B cell (primary cell): ENCODE data around the gene VPS37C. TPM values are rescaled to one million over a fixed set of nuclear protein-coding genes. Genes with fewer than 3 reads are reported as not detected.
"Not testable (repeated sequence)": the region's sequence is repeated elsewhere in the genome, so short reads cannot be mapped to it uniquely, and the experiment has no call there.

ENCODE experiments used
- ATAC-seq: fragments of 200-7000 bp; cut with Tn5 transposase; one replicate; pipeline ENCODE4 v1.10.0; 2021; ENCODE audit warnings: low read depth, mild to moderate bottlenecking, moderate number of reproducible peaks, moderate library complexity
- CTCF ChIA-PET: fragments of 350-600 bp; sonication (Branson Sonifier 250); formaldehyde crosslinking; loops from one replicate; lab custom pipeline; 2021; ENCODE audit warnings: antibody characterized with exemption, inconsistent platforms; lab: Charles Lee
- POLR2A ChIA-PET: fragments of 350-600 bp; sonication (Branson Sonifier 250); formaldehyde crosslinking; loops from one replicate; lab custom pipeline; 2021; ENCODE audit warnings: antibody characterized with exemption; lab: Charles Lee
- DNase-seq: peaks from one replicate; pipeline ENCODE4 v3.0.0; 2013
- H2AFZ ChIP-seq: 2 replicates; pipeline ENCODE4 v1.6.1; 2012; ENCODE audit warnings: mild to moderate bottlenecking, low read depth, low read length; ENCODE audit not compliant: insufficient read depth, poor library complexity, severe bottlenecking
- H3K27ac ChIP-seq, 2 donors: 1 replicate in 1 of 2; 2 replicates in 1 of 2; pipeline ENCODE4 v1.5.1; 2012 to 2013; ENCODE audit warnings: low read length in 2 of 2, mild to moderate bottlenecking in 2 of 2, moderate library complexity in 1 of 2
- H3K27me3 ChIP-seq, 4 experiments: fragments of 200-600 bp in 1 of 4; sonication (generic) in 1 of 4; replicated peaks in 1 of 4; 1 replicate in 2 of 4; 2 replicates in 2 of 4; pipeline versions ENCODE4 v1.6.1 to v1.7.0; 2013 to 2016; ENCODE audit warnings: low read length in 3 of 4, mild to moderate bottlenecking in 2 of 4, mixed read lengths in 1 of 4, moderate library complexity in 1 of 4; ENCODE audit not compliant: insufficient read depth in 4 of 4, control insufficient read depth in 3 of 4; ENCODE audit errors: control extremely low read depth in 1 of 4
- H3K36me3 ChIP-seq, 2 experiments: replicated peaks in 1 of 2; 1 replicate in 1 of 2; 2 replicates in 1 of 2; pipeline versions ENCODE4 v1.6.1 to v1.7.1; 2013; ENCODE audit warnings: low read length in 1 of 2; ENCODE audit not compliant: insufficient read depth in 2 of 2, control insufficient read depth in 1 of 2; ENCODE audit errors: control extremely low read depth in 1 of 2, extremely low read depth in 1 of 2
- H3K4me1 ChIP-seq, 2 donors: fragments of 200-600 bp in 1 of 2; sonication (generic) in 1 of 2; 1 replicate in 1 of 2; 2 replicates in 1 of 2; pipeline versions ENCODE4 v1.5.1 to v1.6.1; 2013 to 2017; ENCODE audit warnings: low read length in 2 of 2; ENCODE audit not compliant: control insufficient read depth in 2 of 2, insufficient read depth in 2 of 2
- H3K4me2 ChIP-seq: replicated peaks from 2 replicates; pipeline ENCODE3; 2012; ENCODE audit warnings: mild to moderate bottlenecking, low read depth, low read length; ENCODE audit not compliant: poor library complexity, severe bottlenecking
- H3K4me3 ChIP-seq, 5 experiments: fragments of 200-600 bp in 1 of 5; sonication (generic) in 1 of 5; 1 replicate in 3 of 5; 2 replicates in 2 of 5; pipeline versions ENCODE4 v1.5.1 to v1.7.0; 2011 to 2016; ENCODE audit warnings: low read length in 4 of 5, mild to moderate bottlenecking in 4 of 5, low read depth in 2 of 5, control low read depth in 1 of 5, moderate library complexity in 1 of 5; ENCODE audit not compliant: insufficient read depth in 1 of 5; ENCODE audit errors: control extremely low read depth in 1 of 5, extremely low read depth in 1 of 5
- H3K79me2 ChIP-seq: fragments of 200-600 bp; sonication (generic); one replicate; pipeline ENCODE4 v1.6.0; 2016; ENCODE audit warnings: low read length; ENCODE audit not compliant: control insufficient read depth, insufficient read depth
- H3K9ac ChIP-seq: fragments of 200-600 bp; sonication (generic); 2 replicates; pipeline ENCODE4 v1.6.1; 2017; ENCODE audit warnings: mild to moderate bottlenecking, low read length, moderate library complexity
- H3K9me3 ChIP-seq, 3 donors: one replicate each; pipeline versions ENCODE4 v1.6.1 to v1.7.1; 2013; ENCODE audit warnings: low read length in 2 of 3; ENCODE audit not compliant: control insufficient read depth in 2 of 3, insufficient read depth in 1 of 3; ENCODE audit errors: control extremely low read depth in 1 of 3
- H4K20me1 ChIP-seq: 2 replicates; pipeline ENCODE4 v1.6.0; 2012; ENCODE audit warnings: mild to moderate bottlenecking, low read length; ENCODE audit not compliant: insufficient read depth, control insufficient read depth, poor library complexity, severe bottlenecking
- H3K27ac Mint-ChIP-seq: one replicate; pipeline ENCODE4 v1.8.0; 2021; ENCODE audit warnings: mixed read lengths
- H3K27me3 Mint-ChIP-seq: one replicate; pipeline ENCODE4 v1.8.0; 2021; ENCODE audit warnings: mixed read lengths
- H3K4me1 Mint-ChIP-seq: one replicate; pipeline ENCODE4 v1.8.0; 2021; ENCODE audit warnings: mixed read lengths
- H3K4me3 Mint-ChIP-seq: one replicate; pipeline ENCODE4 v1.8.0; 2021; ENCODE audit warnings: mixed read lengths
- H3K9me3 Mint-ChIP-seq: one replicate; pipeline ENCODE4 v1.8.0; 2022; ENCODE audit warnings: mixed read lengths; ENCODE audit not compliant: insufficient read depth
- CTCF ChIP-seq: fragments of 200-600 bp; IDR thresholded peaks from one replicate; pipeline ENCODE4 v1.8.0; 2022; ENCODE audit warnings: antibody characterized with exemption, mild to moderate bottlenecking
- EZH2 ChIP-seq: IDR thresholded peaks from 2 replicates; pipeline ENCODE4 v1.6.1; 2012; ENCODE audit warnings: borderline replicate concordance, low read depth, mild to moderate bottlenecking, moderate library complexity, low read length; ENCODE audit not compliant: insufficient read depth, poor library complexity, severe bottlenecking
- WGBS: methylation state at CpG from one replicate; pipeline ENCODE4 v1.1.5; 2013; ENCODE audit warnings: missing lambda C conversion rate; ENCODE audit not compliant: insufficient coverage; 5-methylcytosine and 5-hydroxymethylcytosine counted together
- intact Hi-C: fragments of 100-400 bp; cut with micrococcal nuclease; formaldehyde crosslinking; loops from one replicate; pipeline ENCODE4 v1.10.0; 2022
- polyA plus RNA-seq: library from polyadenylated mRNA; depleted of rRNA; stranded (reverse); fragments of >200 nt; gene quantifications from 2 replicates; pipeline ENCODE4 v1.2.3, GENCODE V29; 2012
- total RNA-seq, 2 donors: library from RNA; stranded (reverse); fragments of 120-200 nt in 1 of 2; gene quantifications; 1 replicate in 1 of 2; 2 replicates in 1 of 2; pipeline versions ENCODE4 v1.2.3 to v1.2.4, GENCODE V29; 2013 to 2022

The VPS37C gene
- total and polyA plus RNA-seq, 2 donors (not counting 1 experiment from before 2014, with no cell fraction given) = 6.4 to 20.1 TPM

- H3K4me1 Mint-ChIP-seq = peaks cover 41% of the 10 kb centered on the region
- no CpG with 5 or more reads among the region's 2 CpGs for WGBS
Measured at GRCh38 chr11:61098261-61098660, 63.0 kb downstream of the VPS37C start.

GRCh38 chr11:61095021-61095420, 66.2 kb downstream of the VPS37C start:
- ChIA-PET CTCF (interaction anchor here (0.7 to 1.0 kb wide), 2 partner anchors 18 to 191 kb away, joined by 3 read pairs; no protein-coding TSS in a partner anchor), POLR2A (interaction anchor here (0.6 to 1.7 kb wide), 2 partner anchors 25 to 490 kb away, joined by 4 read pairs; no protein-coding TSS in a partner anchor)
- Histone ChIP-seq H3K4me3 (peak overlapping the region in 1 of 5 experiments; percentile 14), H3K4me2 (peak overlapping the region; percentile 58), H2AFZ (no peak overlapping the region), H3K9ac (no peak overlapping the region), H3K27ac (peak overlapping the region; percentile 51 to 56), H3K79me2 (no peaks in the 10 kb centered on the region), H4K20me1 (no peaks in the 10 kb centered on the region), H3K4me1 (peaks cover 69 to 80% of the 10 kb centered on the region in 2 donors), H3K36me3 (no peaks in the 10 kb centered on the region), H3K27me3 (no peaks in the 10 kb centered on the region), H3K9me3 (peaks cover 0 to 8% (median 0%) of the 10 kb centered on the region in 3 donors)
- DNase-seq (peak; percentile 77), ATAC-seq (peak; percentile 29)
- H3K4me1 Mint-ChIP-seq = peaks cover 70% of the 10 kb centered on the region
- peak overlapping the region; percentile 95 for H3K27ac Mint-ChIP-seq
- intact Hi-C loops = loop anchor here (5.0 to 10.0 kb wide), 2 partner anchors 33 to 640 kb away; partner anchors contain the start of gene MS4A1
- H3K4me3 Mint-ChIP-seq = peak overlapping the region; percentile 65
- no peaks in the 10 kb centered on the region for H3K9me3 Mint-ChIP-seq
- WGBS = 25% methylated on average over 4 of the region's 7 CpGs
- TF ChIP-seq EZH2 (no peak), CTCF (no peak)
- no peaks in the 10 kb centered on the region for H3K27me3 Mint-ChIP-seq

More at GRCh38 chr11:61098261-61098660, 63.0 kb downstream of the VPS37C start:
- H3K4me3 Mint-ChIP-seq, POLR2A ChIA-PET, ATAC-seq, H3K36me3 ChIP-seq, H3K27me3 Mint-ChIP-seq, H3K4me3 ChIP-seq, CTCF ChIA-PET, H2AFZ ChIP-seq, H3K27ac Mint-ChIP-seq, H3K27me3 ChIP-seq, H4K20me1 ChIP-seq, H3K9me3 Mint-ChIP-seq, H3K79me2 ChIP-seq: not testable (repeated sequence)
- peaks cover 0 to 11% (median 0%) of the 10 kb centered on the region in 3 donors for H3K9me3 ChIP-seq
- peaks cover 68 to 75% of the 10 kb centered on the region in 2 donors for H3K4me1 ChIP-seq
- peak overlapping the region; percentile 62 for H3K4me2 ChIP-seq
- peak overlapping the region; percentile 78 to 87 for H3K27ac ChIP-seq
- peak; percentile 53 for DNase-seq
- H3K9ac ChIP-seq = peak overlapping the region; percentile 16
- intact Hi-C loops = loop anchor here (5.0 to 10.0 kb wide), 2 partner anchors 36 to 643 kb away; partner anchors contain the start of gene MS4A1

- not testable (repeated sequence) for ATAC-seq
Measured at GRCh38 chr11:61094167-61094566, 67.1 kb downstream of the VPS37C start.

More at GRCh38 chr11:61094167-61094566, 67.1 kb downstream of the VPS37C start:
- POLR2A ChIA-PET = interaction anchor here (1.1 to 1.7 kb wide), 2 partner anchors 24 to 71 kb away, joined by 3 to 4 read pairs; no protein-coding TSS in a partner anchor
- H3K9ac ChIP-seq, H4K20me1 ChIP-seq, H3K79me2 ChIP-seq, H3K27me3 Mint-ChIP-seq, H3K9me3 Mint-ChIP-seq, H3K27me3 ChIP-seq, H3K9me3 ChIP-seq, H3K36me3 ChIP-seq, H2AFZ ChIP-seq, CTCF ChIA-PET: not testable (repeated sequence)
- Histone ChIP-seq H3K4me1 (peaks cover 62 to 73% of the 10 kb centered on the region in 2 donors), H3K27ac (peak overlapping the region; percentile 50 to 56), H3K4me3 (peak overlapping the region in 1 of 5 experiments; percentile 14), H3K4me2 (peak overlapping the region; percentile 22)
- Mint-ChIP-seq H3K4me3 (peak overlapping the region; percentile 65), H3K4me1 (peaks cover 70% of the 10 kb centered on the region), H3K27ac (peak overlapping the region; percentile 95)
- intact Hi-C loops = loop anchor here (5.0 to 10.0 kb wide), 2 partner anchors 67 to 639 kb away; partner anchors contain the start of gene MS4A1
- WGBS = 84% methylated on average over 7 of the region's 7 CpGs
- DNase-seq = peak; percentile 48
